H1 (cell line): ENCODE results near the gene CACNA1B. TPM values are rescaled to one million over a fixed set of nuclear protein-coding genes. Genes with fewer than 3 reads are reported as not detected.

ENCODE experiments used
- ATF3 ChIP-seq: IDR thresholded peaks from 2 replicates; pipeline ENCODE4 v1.6.1; 2011; ENCODE audit warnings: low read depth, mild to moderate bottlenecking, low read length; ENCODE audit not compliant: insufficient read depth
- CBX8 ChIP-seq: fragments of 300-800, 300-1000 bp; sonication (generic); IDR thresholded peaks from 2 replicates; pipeline ENCODE4 v1.7.1; 2016; ENCODE audit warnings: low read depth, low read length, borderline replicate concordance
- POLR2A ChIP-seq, 2 experiments: IDR thresholded peaks; 1 replicate in 1 of 2; 2 replicates in 1 of 2; pipeline ENCODE4 v1.6.1; 2011; ENCODE audit warnings: low read depth in 2 of 2, low read length in 2 of 2, mild to moderate bottlenecking in 2 of 2; ENCODE audit errors: control extremely low read depth in 1 of 2
- SIX5 ChIP-seq: IDR thresholded peaks from 2 replicates; pipeline ENCODE4 v1.6.1; 2011; ENCODE audit warnings: mild to moderate bottlenecking, low read depth, low read length
- SUZ12 ChIP-seq: fragments of 200-600 bp; sonication (generic); IDR thresholded peaks from 2 replicates; pipeline ENCODE4 v1.6.1; 2012; ENCODE audit warnings: mild to moderate bottlenecking, inconsistent platforms, low read length, moderate library complexity, mixed read lengths
- polyA plus RNA-seq, 7 experiments: library from polyadenylated mRNA; depleted of rRNA in 3 of 7; stranded (reverse) in 5 of 7; unstranded in 2 of 7; fragments of >200 nt in 5 of 7; fragments of 200-250 nt in 2 of 7; gene quantifications; 1 replicate in 5 of 7; 2 replicates in 1 of 7; 4 replicates in 1 of 7; pipeline versions ENCODE4 v1.2.1 to v1.2.3, GENCODE V29; 2011 to 2013; ENCODE audit warnings: missing spikeins in 2 of 7, mixed read lengths in 2 of 7
- total RNA-seq: library from RNA; stranded (reverse); fragmentation: NEBNext Ultra II Directional; extraction: Animal tissue kit (Norgen Biotek cat#: 25700); gene quantifications from 2 replicates; pipeline ENCODE4 v1.2.1, GENCODE V29; 2021

Gene CACNA1B
- total and polyA plus RNA-seq, 2 of the 8 experiments (the other 6 are each of a cell fraction or from before 2014, with no cell fraction given), result 1.5 to 5.7 TPM

GRCh38 chr9:137974746-137975526 is 97.4 kb downstream of the CACNA1B start (continued):
- TF ChIP-seq SIX5 (no peak), ATF3 (no peak), CBX8 (no peak), SUZ12 (no peak), POLR2A (IDR thresholded peaks at IDR 0.05; ENCODE audit: control extremely low read depth in 1 of 2, low read depth in 2 of 2, low read length in 2 of 2) (no peak)
- TF ChIP-seq, all 59 proteins: peak for 0
